Keratinocyte (primary cell): ENCODE data around the gene EDEM1. TPM values are rescaled to one million over a fixed set of nuclear protein-coding genes. Genes with fewer than 3 reads are reported as not detected.

ENCODE experiments used
- DNase-seq: peaks from one replicate; pipeline ENCODE4 v3.0.0-alpha.2; 2011; ENCODE audit warnings: low read depth, missing footprints, low spot score
- FAIRE-seq: peaks from 2 replicates; lab custom pipeline; 2011; peaks lifted over from hg19 to GRCh38; lab: Jason Lieb, UNC
- H2AFZ ChIP-seq: 2 replicates; pipeline ENCODE4 v1.6.0; 2012; ENCODE audit warnings: low read length, control low read depth, inconsistent platforms; ENCODE audit not compliant: control insufficient read depth
- H3K27ac ChIP-seq: 2 replicates; pipeline ENCODE4 v1.5.1; 2011; ENCODE audit warnings: low read length; ENCODE audit not compliant: control insufficient read depth, insufficient read depth
- H3K27me3 ChIP-seq: 3 replicates; pipeline ENCODE4 v1.6.0; 2011; ENCODE audit warnings: low read length; ENCODE audit not compliant: control insufficient read depth, insufficient read depth; ENCODE audit errors: extremely low read depth
- H3K36me3 ChIP-seq, 2 experiments: 2 replicates in 1 of 2; 3 replicates in 1 of 2; pipeline ENCODE4 v1.5.1; 2011; ENCODE audit warnings: low read length in 2 of 2, mild to moderate bottlenecking in 1 of 2; ENCODE audit not compliant: control insufficient read depth in 2 of 2, insufficient read depth in 2 of 2; ENCODE audit errors: extremely low read depth in 1 of 2
- H3K4me1 ChIP-seq: 3 replicates; pipeline ENCODE4 v1.5.1; 2011; ENCODE audit warnings: low read length; ENCODE audit not compliant: control insufficient read depth, insufficient read depth; ENCODE audit errors: extremely low read depth
- H3K4me2 ChIP-seq: 3 replicates; pipeline ENCODE4 v1.6.0; 2011; ENCODE audit warnings: low read depth, low read length; ENCODE audit not compliant: control insufficient read depth, insufficient read depth; ENCODE audit errors: extremely low read depth
- H3K4me3 ChIP-seq, 3 experiments: fragments of 200-600 bp in 1 of 3; sonication (generic) in 1 of 3; 2 replicates in 2 of 3; 3 replicates in 1 of 3; pipeline ENCODE4 v1.5.1; 2011 to 2016; ENCODE audit warnings: low read length in 3 of 3, mild to moderate bottlenecking in 3 of 3, control low read depth in 2 of 3, inconsistent platforms in 1 of 3, low read depth in 1 of 3, mixed read lengths in 1 of 3, mixed run types in 1 of 3, moderate library complexity in 1 of 3; ENCODE audit not compliant: control insufficient read depth in 2 of 3, insufficient read depth in 2 of 3; ENCODE audit errors: extremely low read depth in 1 of 3
- H3K79me2 ChIP-seq: 2 replicates; pipeline ENCODE4 v1.6.0; 2012; ENCODE audit warnings: low read length; ENCODE audit not compliant: control insufficient read depth, insufficient read depth
- H3K9ac ChIP-seq: 3 replicates; pipeline ENCODE4 v1.6.0; 2011; ENCODE audit warnings: low read length; ENCODE audit not compliant: control insufficient read depth, insufficient read depth; ENCODE audit errors: extremely low read depth
- H3K9me1 ChIP-seq: 3 replicates; pipeline ENCODE4 v1.6.0; 2011; ENCODE audit warnings: low read length; ENCODE audit not compliant: control insufficient read depth, insufficient read depth; ENCODE audit errors: extremely low read depth
- H3K9me3 ChIP-seq: 2 replicates; pipeline ENCODE4 v1.5.1; 2012; ENCODE audit warnings: low read depth, low read length; ENCODE audit not compliant: control insufficient read depth
- H4K20me1 ChIP-seq: 3 replicates; pipeline ENCODE4 v1.6.0; 2011; ENCODE audit warnings: low read length; ENCODE audit not compliant: control insufficient read depth, insufficient read depth; ENCODE audit errors: extremely low read depth
- CTCF ChIP-seq, 3 experiments: IDR thresholded peaks in 1 of 3; conservative IDR thresholded peaks in 1 of 3; optimal IDR thresholded peaks in 1 of 3; 2 replicates in 2 of 3; 3 replicates in 1 of 3; pipeline versions ENCODE3 to v1.5.1; 2011; ENCODE audit warnings: low read length in 3 of 3, mild to moderate bottlenecking in 3 of 3, moderate library complexity in 2 of 3, control low read depth in 1 of 3, inconsistent platforms in 1 of 3; ENCODE audit not compliant: insufficient read depth in 2 of 3; ENCODE audit errors: extremely low read depth in 1 of 3
- EZH2 ChIP-seq: IDR thresholded peaks from one replicate; pipeline ENCODE4 v1.6.1; 2012; ENCODE audit warnings: inconsistent platforms, mild to moderate bottlenecking, low read length, moderate library complexity
- dilution Hi-C: fragments of 300-500 bp; cut with MboI; formaldehyde crosslinking; loops from one replicate; pipeline ENCODE4 v1.7.0; 2020; ENCODE audit warnings: low sequenced_read_pairs; ENCODE audit not compliant: extremely low pct_ligation_motif_present
- polyA plus RNA-seq, 5 experiments: library from polyadenylated mRNA; depleted of rRNA in 3 of 5; stranded (reverse) in 3 of 5; stranded (forward) in 1 of 5; unstranded in 1 of 5; fragments of >200 nt; gene quantifications; 1 replicate in 1 of 5; 2 replicates in 3 of 5; 3 replicates in 1 of 5; pipeline versions ENCODE4 v1.2.1 to v1.2.3, GENCODE V29; 2011 to 2012; ENCODE audit warnings: missing spikeins in 2 of 5, low read depth in 1 of 5, low replicate concordance in 1 of 5

The EDEM1 gene
- polyA plus RNA-seq, 1 donor (not counting 4 experiments of a cell fraction or from before 2014, with no cell fraction given): 65.2 TPM

GRCh38 chr3:5212628-5213573 is 25.4 kb downstream of the EDEM1 start:
- no peak overlapping the region for H3K4me3 ChIP-seq
- TF ChIP-seq CTCF (optimal IDR thresholded peaks at IDR 0.05 in 1 of 3, IDR thresholded peaks at IDR 0.05 in 1 of 3, conservative IDR thresholded peaks at IDR 0.05 in 1 of 3; ENCODE audit: extremely low read depth in 1 of 3, insufficient read depth in 2 of 3, low read length in 3 of 3): no peak
- no peak for TF ChIP-seq EZH2
- H3K27ac ChIP-seq: no peak overlapping the region
- H3K4me1 ChIP-seq: no peaks in the 10 kb centered on the region
- DNase-seq (no peak), FAIRE-seq (no peak)
- H4K20me1 ChIP-seq: peaks cover 3% of the 10 kb centered on the region
- H3K79me2 ChIP-seq: peaks cover 2% of the 10 kb centered on the region
- H3K9ac ChIP-seq: no peak overlapping the region
- no peaks in the 10 kb centered on the region for H3K27me3 ChIP-seq
- no peaks in the 10 kb centered on the region for H3K9me1 ChIP-seq
- no peaks in the 10 kb centered on the region for H3K9me3 ChIP-seq
- no peak overlapping the region for H2AFZ ChIP-seq
- peaks cover 62 to 67% of the 10 kb centered on the region in 2 experiments for H3K36me3 ChIP-seq
- dilution Hi-C loops: no loop called here
- H3K4me2 ChIP-seq: no peak overlapping the region

- no peak overlapping the region for H3K4me2 ChIP-seq
- H3K9me1 ChIP-seq: no peaks in the 10 kb centered on the region
- dilution Hi-C loops: no loop called here
- H4K20me1 ChIP-seq: peaks cover 3% of the 10 kb centered on the region
- H3K27me3 ChIP-seq: no peaks in the 10 kb centered on the region
- H3K36me3 ChIP-seq: peaks cover 66 to 72% of the 10 kb centered on the region in 2 experiments
- no peaks in the 10 kb centered on the region for H3K4me1 ChIP-seq
- H3K79me2 ChIP-seq: peaks cover 2% of the 10 kb centered on the region
- FAIRE-seq: no peak
- no peak overlapping the region for H3K27ac ChIP-seq
- no peak overlapping the region for H3K4me3 ChIP-seq
- no peak overlapping the region for H3K9ac ChIP-seq
- DNase-seq: no peak
- H2AFZ ChIP-seq: no peak overlapping the region
- no peak for TF ChIP-seq CTCF (optimal IDR thresholded peaks at IDR 0.05 in 1 of 3, IDR thresholded peaks at IDR 0.05 in 1 of 3, conservative IDR thresholded peaks at IDR 0.05 in 1 of 3; ENCODE audit: extremely low read depth in 1 of 3, insufficient read depth in 2 of 3, low read length in 3 of 3)
- no peak for TF ChIP-seq EZH2
- H3K9me3 ChIP-seq: no peaks in the 10 kb centered on the region
These were observed 26.1 kb downstream of the EDEM1 start for GRCh38 chr3:5213574-5213966.
